Lung (tissue), 12 donors: ENCODE data around the gene UBE2C. TPM values are rescaled to one million over a fixed set of nuclear protein-coding genes. Genes with fewer than 3 reads are reported as not detected.

Experiments
- ATAC-seq: fragments of 200-7000 bp; cut with Tn5 transposase; one replicate; pipeline ENCODE4 v1.9.1; 2020; ENCODE audit warnings: moderate number of reproducible peaks; ENCODE audit not compliant: insufficient read depth, low FRiP score
- DNase-seq, 3 donors: peaks; one replicate each; pipeline ENCODE4 v3.0.0-alpha.2; 2013 to 2017
- H3K27ac ChIP-seq, 2 donors: one replicate each; pipeline ENCODE4 v1.5.1; 2013; ENCODE audit warnings: mild to moderate bottlenecking in 2 of 2, moderate library complexity in 2 of 2, control low read depth in 1 of 2, inconsistent platforms in 1 of 2, low read depth in 1 of 2, low read length in 1 of 2
- H3K27me3 ChIP-seq, 3 donors: one replicate each; pipeline ENCODE4 v1.5.1; 2013; ENCODE audit warnings: low read length in 2 of 3; ENCODE audit not compliant: control insufficient read depth in 3 of 3, insufficient read depth in 3 of 3
- H3K36me3 ChIP-seq, 4 donors: one replicate each; pipeline ENCODE4 v1.5.1; 2013; ENCODE audit warnings: low read length in 4 of 4, mild to moderate bottlenecking in 1 of 4, moderate library complexity in 1 of 4; ENCODE audit not compliant: control insufficient read depth in 4 of 4, insufficient read depth in 4 of 4
- H3K4me1 ChIP-seq, 5 donors: one replicate each; pipeline ENCODE4 v1.5.1; 2013; ENCODE audit warnings: low read length in 5 of 5, mild to moderate bottlenecking in 2 of 5, moderate library complexity in 1 of 5; ENCODE audit not compliant: control insufficient read depth in 5 of 5, insufficient read depth in 5 of 5
- H3K4me3 ChIP-seq: one replicate; pipeline ENCODE4 v1.5.1; 2013; ENCODE audit warnings: mild to moderate bottlenecking, control low read depth, moderate library complexity
- H3K9ac ChIP-seq, 2 donors: one replicate each; pipeline ENCODE4 v1.5.1; 2013; ENCODE audit warnings: low read length in 2 of 2, control low read depth in 1 of 2; ENCODE audit not compliant: insufficient read depth in 1 of 2
- H3K9me3 ChIP-seq, 4 donors: one replicate each; pipeline ENCODE4 v1.5.1; 2013; ENCODE audit warnings: low read length in 3 of 4, mild to moderate bottlenecking in 1 of 4, moderate library complexity in 1 of 4; ENCODE audit not compliant: control insufficient read depth in 4 of 4, insufficient read depth in 3 of 4
- CTCF ChIP-seq: IDR thresholded peaks from 2 replicates; pipeline ENCODE4 v1.5.1; 2012; ENCODE audit warnings: mild to moderate bottlenecking; ENCODE audit errors: control extremely low read depth, extremely low read depth
- WGBS, 2 donors: extraction: QIAGEN DNeasy Blood & Tissue Kit; methylation state at CpG; one replicate each; pipeline ENCODE4 v1.1.7; 2013; 5-methylcytosine and 5-hydroxymethylcytosine counted together
- polyA plus RNA-seq, 2 donors: library from polyadenylated mRNA; stranded (reverse); fragments of 200-250 nt; gene quantifications; one replicate each; pipeline ENCODE4 v1.2.1, GENCODE V29; 2013
- total RNA-seq, 2 donors: library from RNA; depleted of rRNA in 1 of 2; stranded (reverse); fragments of >200 nt in 1 of 2; gene quantifications; one replicate each; pipeline ENCODE4 v1.2.1, GENCODE V29; 2014 to 2021
- donor health status: control.
- donor health status: control.
- donor health status: Bipolar disorder and iron deficiency.
- donor health status: healthy.
- donor health status: DM: yes; HTN: yes; CAD: no.

The UBE2C gene
- total and polyA plus RNA-seq, 4 donors, result 2.5 to 17.0 (median 5.5) TPM

- Histone ChIP-seq H3K27ac (no peak overlapping the region), H3K36me3 (no peaks in the 10 kb centered on the region), H3K27me3 (peaks cover 0 to 26% (median 19%) of the 10 kb centered on the region in 3 donors), H3K4me1 (peaks cover 0 to 18% (median 7%) of the 10 kb centered on the region in 5 donors), H3K9me3 (no peaks in the 10 kb centered on the region), H3K9ac (no peak overlapping the region), H3K4me3 (no peak overlapping the region)
- no peak for DNase-seq
- TF ChIP-seq CTCF, result no peak
- no peak for ATAC-seq
- 81 to 86% methylated on average over 2 of the region's 2 CpGs for WGBS, 2 donors
Measured at GRCh38 chr20:45821947-45822346, 9.5 kb downstream of the UBE2C start.

DNA sequence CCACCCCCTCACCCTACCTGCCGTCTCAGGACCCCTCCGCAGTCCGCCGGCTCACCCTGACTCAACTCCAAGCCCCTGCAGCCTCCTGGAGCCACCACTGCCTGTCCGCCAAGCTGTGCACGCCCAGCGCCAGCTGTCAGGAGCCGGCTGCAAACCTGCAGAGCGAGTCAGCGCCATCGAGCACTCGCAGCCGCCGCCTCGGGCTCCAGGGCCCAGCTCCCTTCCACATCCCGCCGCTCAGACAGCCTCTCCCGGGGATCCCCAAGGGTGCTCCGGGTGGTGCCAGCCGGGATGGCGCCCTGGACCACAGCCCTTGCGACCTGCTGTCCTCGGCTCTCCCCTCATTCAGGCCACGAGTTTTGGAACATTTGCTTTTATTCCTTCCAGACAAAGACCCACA is 10.4 kb downstream of the UBE2C start:
- Histone ChIP-seq H3K9ac (no peak overlapping the region), H3K27me3 (peaks cover 0 to 26% (median 19%) of the 10 kb centered on the region in 3 donors), H3K4me1 (peaks cover 0 to 19% (median 7%) of the 10 kb centered on the region in 5 donors), H3K27ac (no peak overlapping the region), H3K36me3 (no peaks in the 10 kb centered on the region), H3K9me3 (no peaks in the 10 kb centered on the region), H3K4me3 (no peak overlapping the region)
- ATAC-seq (no peak), DNase-seq (peak; percentile 40 to 65 (median 62))
- WGBS, 2 donors, result 7 to 11% methylated on average over 24 of the region's 24 CpGs
- TF ChIP-seq CTCF, result no peak

DNA sequence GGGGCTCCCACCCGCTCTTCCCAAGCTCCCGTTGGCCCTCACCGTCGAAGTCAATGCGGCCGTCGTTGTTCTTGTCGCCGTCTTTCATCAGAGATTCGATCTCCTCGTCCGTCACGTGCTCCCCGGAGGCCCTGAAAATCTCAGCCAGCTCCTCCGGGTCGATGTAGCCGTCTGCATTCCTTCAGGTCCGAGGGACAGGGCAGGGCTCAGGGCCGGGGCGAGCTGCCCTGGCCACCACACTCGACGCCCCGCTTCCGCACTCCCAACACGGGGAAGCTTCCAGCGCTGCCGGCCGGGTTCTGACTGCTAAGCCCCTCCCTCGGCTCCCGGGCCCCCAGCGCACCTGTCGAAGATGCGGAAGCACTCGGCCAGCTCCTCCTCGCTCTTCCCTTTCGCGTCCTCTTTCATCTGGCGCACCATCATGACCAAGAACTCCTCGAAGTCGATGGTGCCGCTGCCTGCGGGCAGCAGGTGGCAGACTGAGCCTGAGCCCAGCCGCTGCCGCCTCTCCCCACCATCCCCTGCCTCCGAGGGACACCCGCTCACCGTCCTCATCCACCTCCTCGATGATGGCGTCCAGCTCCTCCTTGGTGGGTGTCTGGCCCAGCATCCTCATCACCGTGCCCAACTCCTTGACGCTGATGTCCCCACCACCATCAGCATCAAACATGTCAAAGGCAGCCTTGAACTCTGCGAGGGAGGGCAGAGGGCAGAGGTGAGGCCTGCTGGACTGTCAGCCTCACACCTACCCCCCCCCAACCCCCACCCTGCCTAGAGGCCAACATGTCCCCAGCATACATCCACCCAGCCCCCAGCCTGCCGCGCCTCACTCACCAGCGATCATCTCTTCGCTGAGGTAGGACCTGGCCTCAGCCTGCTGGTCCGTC is 11.7 kb downstream of the UBE2C start:
- Histone ChIP-seq H3K27me3 (peaks cover 0 to 26% (median 19%) of the 10 kb centered on the region in 3 donors), H3K27ac (no peak overlapping the region), H3K9ac (no peak overlapping the region), H3K4me1 (peaks cover 0 to 19% (median 7%) of the 10 kb centered on the region in 5 donors), H3K36me3 (no peaks in the 10 kb centered on the region), H3K9me3 (no peaks in the 10 kb centered on the region), H3K4me3 (no peak overlapping the region)
- no peak for TF ChIP-seq CTCF
- DNase-seq, result peak in 2 of 3 donors; percentile 35 to 42
- ATAC-seq, result no peak
- 17 to 19% methylated on average over 57 of the region's 57 CpGs for WGBS, 2 donors
